T47D (cell line): Measurements from ENCODE around the gene CDC6.

Experiments
- DNase-seq, 2 experiments: peaks; one replicate each; pipeline versions ENCODE4 v3.0.0 to v3.0.0-alpha.2; 2011 to 2012; ENCODE audit warnings: low read depth in 1 of 2, low spot score in 1 of 2
- JUND ChIP-seq: IDR thresholded peaks from 2 replicates; pipeline ENCODE4 v1.6.1; 2012; ENCODE audit warnings: low read depth
- in situ Hi-C: cut with HindIII; loops from 2 replicates; pipeline ENCODE4 v1.10.0; 2016; ENCODE audit warnings: low sequenced_read_pairs, low pct_unique_long_range_greater_than_20kb

The CDC6 gene

DNA sequence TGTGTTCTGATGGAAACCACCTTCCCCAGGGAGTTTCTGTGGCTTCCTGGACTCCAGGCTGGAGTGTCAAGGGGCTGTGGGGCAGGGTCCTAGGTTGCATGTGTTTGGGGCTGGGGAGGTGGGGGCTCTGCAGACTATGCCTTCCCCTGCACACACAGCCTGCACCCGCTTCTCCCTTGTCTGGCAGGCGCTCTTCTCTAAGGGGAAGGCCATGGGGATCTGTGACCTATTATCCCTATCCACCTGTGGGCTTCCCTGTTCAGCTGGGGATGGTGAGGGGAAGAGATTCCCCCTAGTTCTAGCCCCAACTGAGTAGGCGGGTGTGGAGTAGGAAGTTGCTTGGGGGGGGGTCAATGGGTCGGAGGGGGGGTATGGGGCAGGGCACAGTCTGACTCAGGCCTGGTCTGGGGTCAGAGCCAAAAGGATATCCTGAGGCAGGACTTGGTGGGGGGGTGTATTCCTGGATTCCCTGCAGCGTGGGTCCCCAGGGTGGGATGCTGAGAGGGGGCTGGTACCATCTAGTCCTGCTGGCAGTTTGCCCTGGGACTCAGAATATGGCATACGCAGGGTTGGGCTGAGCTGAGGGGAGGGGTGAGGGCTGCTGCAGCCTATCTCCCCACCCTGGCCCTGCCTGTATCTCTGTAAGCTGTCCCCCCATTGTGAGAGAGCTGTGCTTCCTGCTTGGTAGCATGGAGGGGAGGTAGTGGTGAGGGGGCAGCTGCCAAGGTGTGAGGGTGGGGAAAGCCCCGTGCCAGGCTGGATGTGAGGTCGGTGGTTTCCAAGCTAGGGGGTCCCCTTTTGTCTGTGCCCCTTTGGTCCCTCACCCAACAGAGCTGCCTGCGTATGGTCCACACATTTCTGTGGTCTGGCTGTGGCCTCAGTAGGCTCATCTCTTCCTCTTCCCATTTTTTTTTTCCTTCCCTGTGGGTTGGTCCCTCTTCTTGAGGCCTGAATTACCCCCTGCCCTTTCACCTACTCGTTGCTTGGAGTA is 36.0 kb downstream of the CDC6 start:
- no peak for TF ChIP-seq JUND
- in situ Hi-C loops, result no loop called here
- peak in 1 of 2 experiments; percentile 54 for DNase-seq

DNA sequence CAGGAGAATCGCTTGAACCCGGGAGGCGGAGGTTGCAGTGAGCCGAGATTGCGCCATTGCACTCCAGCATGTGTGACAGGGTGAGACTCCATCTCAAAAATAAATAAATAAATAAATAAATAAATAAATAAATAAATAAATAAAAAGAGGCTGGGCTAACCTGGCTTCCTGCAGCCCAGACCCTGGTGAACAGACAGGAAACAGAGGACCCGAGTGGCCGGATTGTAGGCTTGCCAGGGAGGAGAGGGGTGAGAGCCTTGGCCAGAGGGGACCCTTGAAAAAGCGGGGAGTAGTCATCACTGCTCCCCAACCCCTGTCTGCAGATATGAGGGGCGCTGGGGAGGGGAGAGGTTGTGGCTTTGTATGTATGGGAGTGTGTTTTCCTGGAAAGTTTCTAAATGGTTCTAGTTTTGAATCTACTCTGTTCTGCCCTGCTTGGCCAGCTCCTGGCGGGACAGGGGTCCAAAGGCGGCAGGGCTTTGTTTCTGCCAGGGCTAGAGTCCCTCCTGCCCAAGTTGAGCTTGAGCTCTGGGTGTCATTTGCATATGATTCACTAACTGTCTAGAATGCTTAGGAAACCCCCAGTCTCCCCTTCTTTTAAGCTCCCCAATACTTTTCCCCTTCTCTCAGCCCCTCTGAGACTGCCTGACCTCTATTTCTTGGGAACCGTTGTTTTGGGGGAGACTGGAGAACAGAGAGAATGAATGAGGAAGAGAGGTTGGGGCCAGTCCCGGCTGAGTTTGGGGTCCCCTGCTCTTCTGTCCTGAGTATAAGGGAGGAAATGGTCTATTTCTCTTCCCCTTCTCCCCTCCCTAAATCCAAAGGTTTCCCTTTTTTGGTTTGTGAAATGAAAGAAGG is 37.7 kb downstream of the CDC6 start:
- no peak for TF ChIP-seq JUND
- DNase-seq, result no peak
- in situ Hi-C loops, result no loop called here

DNA sequence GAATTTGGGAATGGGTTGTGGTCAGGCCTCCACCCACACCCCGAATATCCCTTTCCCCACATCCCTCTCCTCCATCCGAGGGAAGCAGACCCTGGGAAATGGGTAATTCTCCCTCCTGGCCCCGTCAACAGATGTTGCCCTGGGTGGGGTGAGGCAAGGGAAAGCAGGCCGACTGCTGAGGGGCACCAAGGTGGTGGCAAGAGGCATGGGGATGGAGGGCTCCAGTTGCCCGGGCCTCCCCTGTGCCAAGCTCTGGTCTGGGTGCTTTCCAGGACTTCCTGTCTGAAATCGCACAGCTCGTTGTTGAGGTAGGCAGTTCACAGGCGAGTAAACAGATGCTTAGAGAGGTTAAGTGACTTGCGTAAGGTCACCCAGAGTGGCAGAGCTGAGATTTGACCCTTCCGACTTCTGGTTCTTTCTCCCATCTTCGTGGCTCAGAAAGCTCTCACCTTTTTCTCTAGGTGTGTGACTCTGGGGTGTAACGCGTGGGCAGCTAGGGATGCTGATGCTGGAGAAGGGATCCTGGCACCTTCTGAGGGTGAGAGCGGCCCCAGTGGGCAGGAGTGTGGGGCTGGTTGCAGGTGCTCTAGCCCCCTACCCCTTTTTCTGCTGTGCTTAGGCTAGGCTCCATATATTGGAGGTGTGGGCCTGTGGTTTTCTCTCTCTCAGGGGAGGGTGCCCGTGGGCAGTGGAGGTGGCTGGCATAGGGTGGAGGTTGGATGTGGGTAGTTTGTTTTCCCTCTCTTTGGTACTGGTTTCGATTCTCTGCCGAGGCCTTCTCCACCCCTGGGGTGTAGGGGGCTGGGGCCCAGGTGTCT is 38.5 kb downstream of the CDC6 start:
- no peak for TF ChIP-seq JUND
- in situ Hi-C loops, result no loop called here
- DNase-seq, result peak in 1 of 2 experiments; percentile 68

DNA sequence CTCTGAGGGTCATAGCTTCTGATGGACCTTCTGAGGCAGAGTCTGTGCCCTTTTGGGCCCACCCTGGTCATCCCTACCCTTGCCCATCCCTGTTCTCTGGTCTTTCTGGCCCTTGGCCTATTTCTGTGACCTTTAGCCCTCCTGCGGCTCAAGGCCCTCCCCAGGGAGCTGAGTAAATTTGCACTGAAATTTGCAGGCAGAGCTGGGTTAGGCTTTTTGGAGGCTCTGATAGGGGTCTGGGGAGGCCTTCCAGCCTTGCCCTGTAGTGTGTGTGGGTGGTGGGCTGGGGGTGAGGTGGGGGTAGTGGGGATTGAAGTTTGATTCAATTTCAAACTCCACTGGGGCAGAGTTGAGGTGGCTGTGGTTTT is 39.1 kb downstream of the CDC6 start:
- no peak for DNase-seq
- in situ Hi-C loops, result no loop called here
- TF ChIP-seq JUND, result no peak

DNA sequence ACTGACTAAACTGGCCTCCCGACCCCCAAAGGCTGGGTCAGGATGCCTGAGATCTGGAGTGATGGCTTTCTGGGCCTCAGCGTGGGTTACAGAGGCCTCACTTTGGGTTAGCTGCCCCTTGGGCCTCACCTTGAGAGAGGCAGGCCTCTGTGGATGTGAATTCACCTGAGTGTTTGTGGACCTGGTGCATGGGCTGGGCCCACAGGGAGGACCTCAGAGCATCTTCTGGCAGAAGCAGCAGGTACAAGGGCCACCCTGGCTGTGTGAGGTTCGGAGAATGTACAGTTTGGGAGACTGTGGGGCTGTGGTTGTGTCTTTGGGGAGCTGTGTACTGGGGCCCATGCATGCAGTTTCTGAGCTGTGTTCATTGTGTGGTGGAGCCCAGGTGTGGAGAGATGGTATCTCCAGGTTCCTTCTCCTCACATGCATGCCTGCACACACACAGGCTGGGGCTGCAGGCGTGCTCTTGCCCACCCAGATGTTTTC is 39.6 kb downstream of the CDC6 start:
- in situ Hi-C loops, result no loop called here
- no peak for DNase-seq
- no peak for TF ChIP-seq JUND

DNA sequence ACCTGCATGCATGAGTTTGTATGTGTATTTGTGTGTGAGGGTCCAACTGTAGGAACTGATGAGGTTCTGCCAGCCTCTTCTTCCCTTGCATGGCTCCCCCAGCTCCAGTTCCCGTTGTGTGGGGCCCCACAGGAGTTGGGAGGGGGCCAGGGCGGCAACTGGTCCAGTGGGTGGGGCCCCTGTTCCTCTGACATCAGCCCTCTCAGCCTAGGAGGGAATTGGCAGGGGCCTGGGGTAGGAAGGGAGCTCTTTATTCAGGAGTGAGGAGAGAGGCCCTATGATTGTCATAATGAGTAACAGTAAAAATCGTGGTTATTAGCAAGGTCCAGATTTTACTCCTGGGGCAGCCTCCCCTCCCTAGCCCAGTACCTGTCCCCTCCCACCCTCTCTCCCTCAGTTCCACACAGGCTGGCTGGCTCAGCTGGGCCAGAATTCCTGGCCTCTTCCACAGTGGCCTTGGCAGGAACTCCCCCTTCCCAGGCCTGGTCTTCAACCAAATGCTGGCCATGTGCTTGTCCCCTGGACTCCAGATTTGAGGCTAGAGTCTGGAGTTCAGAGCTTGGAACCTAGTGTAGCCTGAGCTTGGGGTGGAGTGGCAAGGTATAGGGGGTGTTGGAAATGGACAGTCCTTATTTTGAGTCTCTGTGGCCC is 40.2 kb downstream of the CDC6 start:
- in situ Hi-C loops, result no loop called here

DNA sequence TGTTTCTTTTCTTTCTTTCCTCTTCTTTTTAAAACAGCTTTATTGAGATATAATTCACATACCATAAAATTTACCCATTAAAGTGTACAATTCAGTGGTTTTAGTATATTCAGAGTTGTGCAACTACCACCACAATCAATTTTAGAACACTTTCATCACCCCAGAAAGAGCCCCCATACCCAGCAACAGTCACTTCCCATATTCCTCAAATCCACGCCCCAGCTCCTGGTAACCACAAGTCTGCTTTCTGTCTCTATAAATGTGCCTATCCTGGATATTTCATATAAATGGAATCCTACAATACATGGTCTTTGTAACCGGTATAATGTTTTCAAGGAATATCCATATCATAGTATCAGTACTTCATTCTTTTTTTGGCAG is 40.7 kb downstream of the CDC6 start:
- in situ Hi-C loops, result no loop called here
- no peak for DNase-seq
- no peak for TF ChIP-seq JUND

More for the DNA sequence above, 40.2 kb downstream of the CDC6 start:
- DNase-seq, result no peak
- no peak for TF ChIP-seq JUND

DNA sequence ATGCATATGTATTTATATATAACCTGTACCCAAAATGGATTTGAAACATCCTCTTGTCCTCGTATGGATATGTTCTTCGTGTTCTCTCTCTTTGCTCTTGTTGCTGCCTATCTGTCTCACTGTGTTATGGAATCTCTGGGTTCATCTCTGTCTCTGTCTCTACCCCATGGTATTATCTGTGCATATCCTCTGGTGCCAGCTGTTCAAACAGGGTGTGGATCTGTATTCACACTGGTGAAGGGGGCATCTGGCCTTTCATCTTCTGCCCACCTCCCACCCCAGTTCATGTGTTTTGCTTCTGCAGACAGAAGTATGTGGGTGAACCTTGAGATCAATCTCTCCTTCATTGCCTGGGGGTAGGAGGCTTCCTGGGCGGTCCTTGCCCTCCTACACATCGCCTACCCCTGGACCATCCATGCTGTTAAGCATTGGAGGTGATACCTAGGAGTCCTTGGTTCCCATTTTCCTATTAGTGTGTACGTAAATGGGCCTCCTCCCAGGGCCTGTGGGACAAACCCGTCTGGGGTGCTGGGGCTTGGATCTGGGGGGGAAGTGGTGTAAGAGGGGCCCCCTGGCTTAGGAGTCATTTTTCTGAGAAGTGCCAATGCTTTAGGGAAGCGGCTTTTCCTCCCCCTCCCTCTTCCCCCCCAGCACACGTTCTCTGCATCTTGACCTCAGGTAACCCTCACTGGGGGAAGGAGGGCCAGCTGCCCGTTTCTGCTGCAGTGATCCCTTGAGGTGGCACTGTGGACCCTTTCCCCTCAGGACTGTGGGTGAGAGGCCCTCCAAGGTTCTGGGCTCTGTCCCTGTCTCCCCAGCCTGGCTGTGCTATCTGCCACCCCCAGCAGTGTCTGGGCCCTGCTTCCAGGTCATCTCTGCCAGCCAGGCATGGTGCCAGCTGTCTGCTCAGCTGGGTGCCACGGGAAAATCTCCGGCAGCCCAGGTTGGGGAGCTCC is 42.4 kb downstream of the CDC6 start:
- in situ Hi-C loops, result no loop called here

DNA sequence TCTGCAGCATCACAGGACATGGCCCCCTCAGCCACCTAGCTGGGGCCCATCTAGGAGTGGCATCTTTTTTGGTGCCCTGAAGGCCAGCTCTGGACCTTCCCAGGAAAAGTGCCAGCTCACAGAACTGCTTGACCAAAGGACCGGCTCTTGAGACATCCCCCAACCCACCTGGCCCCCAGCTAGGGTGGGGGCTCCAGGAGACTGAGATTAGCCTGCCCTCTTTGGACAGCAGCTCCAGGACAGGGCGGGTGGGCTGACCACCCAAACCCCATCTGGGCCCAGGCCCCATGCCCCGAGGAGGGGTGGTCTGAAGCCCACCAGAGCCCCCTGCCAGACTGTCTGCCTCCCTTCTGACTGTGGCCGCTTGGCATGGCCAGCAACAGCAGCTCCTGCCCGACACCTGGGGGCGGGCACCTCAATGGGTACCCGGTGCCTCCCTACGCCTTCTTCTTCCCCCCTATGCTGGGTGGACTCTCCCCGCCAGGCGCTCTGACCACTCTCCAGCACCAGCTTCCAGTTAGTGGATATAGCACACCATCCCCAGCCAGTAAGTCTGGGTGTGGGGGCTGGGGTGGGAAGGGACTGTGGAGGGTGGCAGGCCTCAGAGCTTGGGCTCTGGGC is 43.3 kb downstream of the CDC6 start:
- in situ Hi-C loops, result no loop called here
- no peak for TF ChIP-seq JUND
- no peak for DNase-seq

More for the DNA sequence above, 42.4 kb downstream of the CDC6 start:
- peak in 1 of 2 experiments; percentile 65 for DNase-seq
- TF ChIP-seq JUND, result no peak
